ENCODE results near the gene ORAI2.
"Not testable (repeated sequence)": the region's sequence is repeated elsewhere in the genome, so short reads cannot be mapped to it uniquely, and the experiment has no call there.

Gene ORAI2

DNA sequence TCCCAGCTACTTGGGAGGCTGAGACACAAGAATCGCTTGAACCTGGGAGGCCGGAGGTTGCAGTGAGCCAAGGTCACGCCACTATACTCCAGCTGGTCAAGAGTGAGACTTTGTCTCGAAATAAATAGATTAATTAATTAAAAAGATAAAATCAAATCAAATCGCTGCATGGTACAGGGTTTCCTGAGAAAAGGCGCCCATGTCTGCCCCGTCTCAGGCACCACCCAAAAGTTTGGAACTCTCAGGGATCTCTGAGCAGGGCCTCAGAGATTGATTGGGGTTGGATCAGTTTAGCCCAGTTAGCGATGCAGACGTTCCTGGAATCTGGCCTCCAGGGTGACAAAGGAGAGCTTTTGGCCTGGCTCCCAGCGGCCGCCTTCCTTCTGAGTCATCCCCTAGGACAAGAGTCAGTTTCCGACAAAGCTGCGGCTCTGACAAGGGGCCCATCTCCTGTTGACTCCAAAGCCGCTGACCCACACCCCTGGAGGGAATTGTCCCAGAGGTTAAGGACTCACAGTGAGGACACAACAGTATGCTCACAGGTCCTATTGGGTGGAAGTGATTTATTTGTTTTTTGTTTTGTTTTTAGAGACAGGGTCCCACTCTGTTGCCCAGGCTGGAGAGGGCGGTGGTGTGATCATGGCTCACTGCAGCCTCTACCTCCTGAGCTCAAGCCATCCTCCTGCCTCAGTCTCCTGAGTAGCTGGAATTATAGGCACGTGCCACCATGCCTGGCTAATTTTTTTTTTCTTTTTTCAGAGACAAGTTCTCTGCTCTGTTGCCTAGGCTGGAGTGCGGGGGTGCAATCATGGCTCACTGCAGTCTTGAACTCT is 6.8 kb downstream of the ORAI2 start:
- no peak overlapping the region for H3K4me3 ChIP-seq (ENCODE audit: low read length)

DNA sequence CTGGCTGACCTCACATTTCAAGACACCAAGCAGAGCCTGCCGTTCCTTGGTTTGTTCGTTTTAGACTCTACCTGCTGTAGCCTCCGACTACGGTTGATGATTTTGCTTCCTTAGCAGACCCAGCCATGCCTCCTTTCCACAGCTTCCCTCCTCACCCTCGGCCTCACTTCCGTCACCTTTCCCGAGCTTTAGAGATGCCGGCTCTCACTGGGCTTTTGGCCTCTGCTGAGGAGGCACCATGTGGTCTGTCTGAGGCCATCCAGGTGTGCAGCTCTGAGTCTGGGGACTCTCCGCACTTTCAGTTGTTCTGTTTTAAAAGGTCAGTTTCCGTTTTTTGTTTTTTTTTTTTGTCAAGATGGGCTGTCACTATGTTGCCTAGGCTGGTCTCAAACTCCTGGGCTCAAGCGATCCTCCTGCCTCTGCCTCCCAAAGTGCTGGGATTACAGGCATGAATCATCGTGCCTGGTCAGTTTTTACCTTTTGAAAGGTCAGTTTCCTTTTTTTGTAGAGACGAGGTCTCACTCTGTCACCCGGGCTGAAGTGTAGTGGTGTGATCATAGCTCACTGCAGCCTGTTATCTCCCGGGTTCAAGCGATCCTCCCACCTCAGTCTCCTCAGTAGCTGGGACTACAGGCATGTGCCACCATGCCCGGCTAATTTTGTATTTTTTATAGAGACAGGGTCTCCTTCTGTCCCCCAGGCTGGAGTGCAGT is 11.7 kb downstream of the ORAI2 start:
- H3K4me3 ChIP-seq (ENCODE audit: low read length) = no peak overlapping the region
- no peak for DNase-seq (ENCODE audit: low read depth, low spot score)

More for the DNA sequence above, 6.8 kb downstream of the ORAI2 start:
- no peak for DNase-seq (ENCODE audit: low read depth, low spot score)

DNA sequence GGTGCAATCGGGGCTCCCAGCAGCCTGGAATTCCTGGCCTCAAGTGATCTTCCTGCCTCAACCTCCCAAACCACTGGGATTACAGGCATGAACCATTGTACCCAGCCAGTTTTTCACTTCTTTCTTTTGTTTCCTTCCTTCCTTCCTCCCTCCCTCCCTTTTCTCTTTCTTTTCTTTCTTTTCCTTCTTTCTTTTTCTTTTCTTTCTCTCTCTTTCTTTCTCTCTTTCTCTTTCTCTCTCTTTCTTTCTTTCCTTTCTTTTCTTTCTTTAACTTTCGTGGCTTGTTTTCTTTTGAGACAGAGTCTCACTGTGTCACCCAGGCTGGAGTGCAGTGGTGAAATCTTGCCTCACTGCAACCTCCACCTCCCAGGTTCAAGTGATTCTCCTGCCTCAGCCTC is 12.3 kb downstream of the ORAI2 start:
- no peak overlapping the region for H3K4me3 ChIP-seq (ENCODE audit: low read length)
- DNase-seq (ENCODE audit: low read depth, low spot score) = no peak

DNA sequence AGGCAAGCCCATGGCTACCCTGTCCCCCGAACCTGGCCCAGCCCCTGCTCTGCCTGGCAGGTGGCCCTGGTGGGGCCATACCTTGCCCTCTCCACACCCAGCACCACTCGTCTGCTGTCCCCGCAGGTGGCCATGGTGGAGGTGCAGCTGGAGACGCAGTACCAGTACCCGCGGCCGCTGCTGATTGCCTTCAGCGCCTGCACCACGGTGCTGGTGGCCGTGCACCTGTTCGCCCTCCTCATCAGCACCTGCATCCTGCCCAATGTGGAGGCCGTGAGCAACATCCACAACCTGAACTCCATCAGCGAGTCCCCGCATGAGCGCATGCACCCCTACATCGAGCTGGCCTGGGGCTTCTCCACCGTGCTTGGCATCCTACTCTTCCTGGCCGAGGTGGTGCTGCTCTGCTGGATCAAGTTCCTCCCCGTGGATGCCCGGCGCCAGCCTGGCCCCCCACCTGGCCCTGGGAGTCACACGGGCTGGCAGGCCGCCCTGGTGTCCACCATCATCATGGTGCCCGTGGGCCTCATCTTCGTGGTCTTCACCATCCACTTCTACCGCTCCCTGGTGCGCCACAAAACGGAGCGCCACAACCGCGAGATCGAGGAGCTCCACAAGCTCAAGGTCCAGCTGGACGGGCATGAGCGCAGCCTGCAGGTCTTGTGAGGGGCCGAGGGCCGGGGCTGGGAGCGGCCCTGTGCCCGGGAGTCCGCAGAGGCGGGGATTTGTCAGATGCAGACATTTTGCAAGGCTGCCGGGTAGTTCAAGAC is 13.2 kb downstream of the ORAI2 start:
- no peak for DNase-seq (ENCODE audit: low read depth, low spot score)

DNA sequence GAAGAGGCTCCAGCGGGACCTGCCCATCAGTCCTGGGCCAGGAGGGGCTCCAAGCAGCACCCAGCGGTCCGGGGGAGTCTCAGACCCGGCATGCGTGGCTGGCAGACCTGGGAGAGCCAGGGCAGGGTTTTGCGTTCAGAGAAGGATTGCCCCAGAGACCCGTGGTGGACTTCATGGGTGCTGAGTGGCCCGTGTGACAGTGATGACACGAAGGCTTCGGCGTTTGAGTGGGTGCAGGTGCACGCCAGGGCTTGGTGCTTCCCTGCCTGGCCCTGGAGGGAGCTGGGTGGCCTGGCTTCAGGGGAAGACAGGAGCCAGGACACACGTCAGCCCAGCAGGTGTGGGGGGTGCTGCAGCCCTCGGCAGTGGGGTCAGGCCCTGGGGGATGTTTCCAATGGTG is 13.9 kb downstream of the ORAI2 start:
- no peak for DNase-seq (ENCODE audit: low read depth, low spot score)
- no peak overlapping the region for H3K4me3 ChIP-seq (ENCODE audit: low read length)

More for the DNA sequence above, 13.2 kb downstream of the ORAI2 start:
- H3K4me3 ChIP-seq (ENCODE audit: low read length) = no peak overlapping the region

DNA sequence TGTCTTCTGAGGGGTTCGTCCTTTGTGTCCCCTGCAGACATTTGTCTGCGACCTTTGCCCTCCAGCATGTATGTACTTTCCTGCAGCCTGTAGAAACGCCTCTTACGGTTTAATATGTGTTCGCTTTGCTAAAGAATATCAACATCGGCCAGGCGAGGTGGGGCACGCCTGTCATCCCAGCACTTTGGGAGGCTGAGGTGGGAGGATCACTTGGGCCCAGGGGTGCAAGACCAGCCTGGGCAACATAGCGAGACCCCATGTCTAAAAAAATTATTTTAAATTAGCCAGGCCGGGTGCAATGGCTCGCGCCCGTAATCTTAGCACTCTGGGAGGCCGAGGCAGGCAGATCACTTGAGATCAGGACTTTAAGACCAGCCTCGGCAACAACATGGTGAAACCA is 15.8 kb downstream of the ORAI2 start:
- no peak overlapping the region for H3K4me3 ChIP-seq (ENCODE audit: low read length)
- no peak for DNase-seq (ENCODE audit: low read depth, low spot score)

DNA sequence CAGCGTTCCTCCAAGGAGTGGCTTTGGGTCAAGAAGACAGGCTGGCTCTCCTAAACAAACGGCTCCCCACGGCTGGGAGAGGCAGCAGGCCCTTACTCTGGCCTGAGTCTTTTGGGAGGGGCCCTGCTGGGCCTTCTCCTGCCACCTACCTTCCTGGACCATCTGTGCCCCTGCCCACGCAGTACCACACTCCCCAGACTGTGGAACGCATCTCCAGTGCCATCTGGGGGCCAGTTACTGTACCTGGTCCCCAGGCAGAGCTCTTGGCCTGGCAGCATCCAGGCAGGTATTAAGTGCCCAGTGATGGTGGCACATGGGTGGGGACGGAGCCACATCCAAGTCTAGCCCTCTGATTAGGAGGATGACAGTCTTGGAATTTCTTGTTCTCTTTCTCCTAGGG is 16.9 kb downstream of the ORAI2 start:
- no peak overlapping the region for H3K4me3 ChIP-seq (ENCODE audit: low read length)
- DNase-seq (ENCODE audit: low read depth, low spot score) = no peak

DNA sequence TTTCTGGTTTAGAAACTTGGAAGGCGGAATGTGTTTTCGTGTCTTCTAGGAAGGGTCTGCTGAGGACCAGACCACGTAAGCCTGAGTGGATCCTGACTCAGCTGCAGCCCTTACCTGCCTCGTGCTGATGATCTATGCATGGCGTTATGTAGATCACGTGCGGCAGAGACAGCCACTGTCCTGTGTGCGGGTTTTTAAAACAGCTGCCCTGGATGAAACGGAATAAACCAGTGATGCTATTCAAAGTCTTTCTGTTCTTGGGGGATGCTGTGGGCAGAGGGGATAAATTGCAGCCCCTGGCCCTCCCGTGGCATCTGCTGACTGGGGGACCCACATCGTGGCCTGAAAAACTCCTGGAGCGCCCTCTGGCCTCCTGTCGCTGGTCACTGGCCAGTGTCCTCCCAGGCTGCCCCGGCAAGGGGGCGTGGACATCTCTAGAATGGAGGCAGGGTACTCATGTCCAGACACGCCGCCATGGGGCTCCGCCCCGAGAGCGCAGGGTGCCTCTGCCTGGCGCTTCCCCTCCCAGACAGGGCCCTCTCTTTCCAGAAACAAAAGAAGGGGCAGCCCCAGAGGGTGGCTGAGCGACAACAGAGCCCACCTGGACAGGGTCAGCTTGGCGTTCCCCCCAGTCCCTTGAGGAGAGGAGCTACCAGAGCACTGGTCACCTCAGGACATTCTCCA is 18.1 kb downstream of the ORAI2 start:
- H3K4me3 ChIP-seq (ENCODE audit: low read length) = no peak overlapping the region
- DNase-seq (ENCODE audit: low read depth, low spot score) = no peak

DNA sequence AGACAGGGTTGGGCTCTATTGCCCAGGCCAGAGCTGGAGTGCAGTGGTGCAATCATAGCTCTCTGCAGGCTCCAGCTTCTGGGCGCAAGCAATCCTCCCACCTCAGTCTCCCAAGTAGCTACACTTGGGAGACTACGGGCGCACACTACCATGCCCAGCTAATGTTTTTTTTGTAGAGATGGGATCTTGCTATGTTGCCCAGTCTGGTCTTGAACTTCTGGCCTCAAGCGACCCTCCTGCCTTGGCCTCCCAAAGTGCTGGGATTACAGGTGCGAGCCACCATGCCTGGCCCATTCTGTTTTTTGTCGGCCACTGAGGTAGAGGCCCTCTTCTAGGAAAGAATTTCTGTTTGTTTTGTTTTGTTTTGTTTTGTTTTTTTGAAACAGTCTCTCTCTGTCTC is 19.1 kb downstream of the ORAI2 start:
- no peak for DNase-seq (ENCODE audit: low read depth, low spot score)
- no peak overlapping the region for H3K4me3 ChIP-seq (ENCODE audit: low read length)

DNA sequence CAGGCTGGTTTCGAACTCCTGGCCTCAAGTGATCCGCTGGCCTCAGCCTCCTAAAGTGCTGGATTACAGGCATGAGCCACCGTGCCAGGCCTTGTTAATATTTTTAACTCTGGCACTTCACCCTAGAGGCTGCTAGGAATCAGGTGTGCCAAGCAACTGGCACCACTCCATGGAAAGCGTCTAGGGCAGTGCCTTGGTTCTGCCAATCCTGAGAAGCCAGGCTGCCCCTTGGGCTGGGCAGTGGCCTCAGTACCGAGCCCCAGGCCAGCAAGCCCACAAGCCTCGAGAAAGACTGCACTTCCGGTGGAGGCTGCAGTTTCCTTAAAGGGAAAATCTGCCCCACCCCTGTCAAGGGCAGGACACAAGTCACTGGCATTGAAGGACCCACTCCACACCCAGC is 19.9 kb downstream of the ORAI2 start:
- no peak overlapping the region for H3K4me3 ChIP-seq (ENCODE audit: low read length)
- no peak for DNase-seq (ENCODE audit: low read depth, low spot score)

DNA sequence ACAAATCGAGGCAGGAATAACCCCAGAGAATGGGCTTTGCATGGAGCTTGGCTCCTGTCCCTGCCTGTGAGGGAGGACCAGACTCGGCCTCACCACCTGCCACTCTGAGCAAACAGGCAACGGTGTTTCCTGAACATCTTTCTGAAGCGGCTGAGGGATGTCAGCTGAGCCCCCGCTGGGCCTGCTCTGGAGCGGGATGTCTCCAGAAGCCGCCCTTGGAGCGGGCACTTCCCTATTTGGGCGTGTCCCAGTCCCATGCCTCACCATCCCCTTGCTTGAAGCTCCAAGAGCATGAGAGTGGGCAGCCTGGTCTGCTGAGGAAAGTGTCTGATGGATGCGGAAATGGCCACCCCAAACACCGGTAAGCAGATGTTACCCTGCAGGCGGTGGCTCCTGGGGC is 21.1 kb downstream of the ORAI2 start:
- H3K4me3 ChIP-seq (ENCODE audit: low read length) = no peak overlapping the region
- DNase-seq (ENCODE audit: low read depth, low spot score) = no peak

DNA sequence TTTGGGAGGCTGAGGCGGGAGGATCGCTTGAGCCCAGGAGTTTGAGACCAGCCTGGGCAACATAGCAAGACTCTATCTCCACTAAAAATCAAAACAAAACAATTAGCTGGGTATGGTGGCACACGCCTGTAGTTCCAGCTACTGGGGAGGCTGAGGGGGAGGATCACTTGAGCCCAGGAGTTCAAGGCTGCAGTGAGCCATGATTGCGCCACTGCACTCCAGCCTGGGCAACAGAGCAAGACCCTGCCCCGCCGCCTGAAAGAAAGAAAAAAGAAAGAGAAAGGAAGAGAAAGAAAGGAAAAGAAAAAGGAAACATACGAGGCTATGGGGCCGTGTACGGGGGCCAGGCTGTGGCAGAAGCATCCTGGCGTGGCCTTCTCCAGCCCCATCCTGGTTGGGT is 21.6 kb downstream of the ORAI2 start:
- not testable (repeated sequence) for H3K4me3 ChIP-seq (ENCODE audit: low read length); DNase-seq (ENCODE audit: low read depth, low spot score)

DNA sequence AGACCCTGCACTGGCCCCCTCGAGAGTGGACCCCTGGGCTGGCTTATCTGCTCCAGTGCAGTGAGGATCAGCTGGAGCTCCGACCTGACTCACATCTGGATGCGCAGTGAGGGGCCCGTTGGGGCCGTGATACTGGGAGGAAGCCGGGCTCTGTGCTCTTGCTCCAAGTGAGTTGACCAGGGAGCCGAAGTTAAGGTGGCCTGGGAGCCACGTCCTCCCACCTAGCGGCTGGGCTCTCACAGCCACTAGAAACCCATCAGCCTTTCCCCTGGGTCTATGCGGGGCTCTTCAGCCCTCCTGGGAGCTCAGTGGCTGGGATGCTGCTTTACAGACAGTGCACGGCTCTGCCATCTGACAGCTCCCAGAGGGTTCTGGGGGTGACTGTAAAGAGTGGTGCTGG is 22.2 kb downstream of the ORAI2 start:
- no peak overlapping the region for H3K4me3 ChIP-seq (ENCODE audit: low read length)
- DNase-seq (ENCODE audit: low read depth, low spot score) = no peak

DNA sequence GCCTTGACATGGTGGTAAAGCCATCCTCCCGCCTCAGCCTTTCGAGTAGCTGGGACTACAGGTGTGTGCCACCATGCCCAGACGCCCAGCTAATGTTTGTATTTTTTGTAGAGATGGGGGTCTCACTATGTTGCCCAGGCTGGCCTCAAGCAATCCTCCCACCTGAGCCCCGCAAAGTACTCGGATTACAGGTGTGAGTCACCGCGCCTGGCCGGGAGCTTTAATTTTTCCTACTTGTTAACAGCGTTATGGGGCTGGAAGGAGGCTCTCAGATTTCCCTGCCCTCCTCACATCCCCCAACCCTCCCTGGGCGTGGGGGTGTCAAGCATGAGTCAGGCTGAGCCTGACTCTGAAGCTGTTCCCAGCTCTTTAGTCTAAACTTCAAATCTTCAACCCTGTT is 23.0 kb downstream of the ORAI2 start:
- no peak for DNase-seq (ENCODE audit: low read depth, low spot score)
- H3K4me3 ChIP-seq (ENCODE audit: low read length) = no peak overlapping the region

DNA sequence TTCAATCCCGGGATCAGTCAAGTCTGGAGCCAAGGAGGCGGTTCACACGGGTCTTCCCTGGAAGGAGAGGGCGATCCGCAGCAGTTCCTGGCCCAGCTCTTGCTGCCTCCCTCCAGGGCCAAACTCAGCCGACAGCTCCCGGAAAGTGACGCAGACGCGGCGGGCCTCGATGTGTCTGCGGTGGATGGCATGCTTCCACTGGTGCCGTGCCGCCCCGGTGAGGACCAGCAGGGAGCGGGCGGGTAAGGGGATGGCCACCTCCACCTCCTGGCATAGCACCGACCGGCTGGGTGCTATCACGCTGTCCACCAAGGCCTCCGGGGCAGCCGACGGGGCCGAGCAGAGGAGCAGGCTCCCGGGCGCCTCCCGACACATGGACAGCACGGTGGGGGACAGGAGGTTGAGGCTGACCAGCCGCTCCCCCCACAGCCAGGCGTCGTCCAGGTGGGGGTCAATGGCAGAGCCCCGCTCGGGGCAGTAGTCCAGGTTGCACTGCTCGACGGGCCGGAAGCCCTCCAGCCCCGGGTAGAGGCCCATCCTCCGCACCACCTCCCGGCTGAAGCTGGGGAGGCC is 24.1 kb downstream of the ORAI2 start:
- H3K4me3 ChIP-seq (ENCODE audit: low read length) = no peak overlapping the region
- no peak for DNase-seq (ENCODE audit: low read depth, low spot score)

DNA sequence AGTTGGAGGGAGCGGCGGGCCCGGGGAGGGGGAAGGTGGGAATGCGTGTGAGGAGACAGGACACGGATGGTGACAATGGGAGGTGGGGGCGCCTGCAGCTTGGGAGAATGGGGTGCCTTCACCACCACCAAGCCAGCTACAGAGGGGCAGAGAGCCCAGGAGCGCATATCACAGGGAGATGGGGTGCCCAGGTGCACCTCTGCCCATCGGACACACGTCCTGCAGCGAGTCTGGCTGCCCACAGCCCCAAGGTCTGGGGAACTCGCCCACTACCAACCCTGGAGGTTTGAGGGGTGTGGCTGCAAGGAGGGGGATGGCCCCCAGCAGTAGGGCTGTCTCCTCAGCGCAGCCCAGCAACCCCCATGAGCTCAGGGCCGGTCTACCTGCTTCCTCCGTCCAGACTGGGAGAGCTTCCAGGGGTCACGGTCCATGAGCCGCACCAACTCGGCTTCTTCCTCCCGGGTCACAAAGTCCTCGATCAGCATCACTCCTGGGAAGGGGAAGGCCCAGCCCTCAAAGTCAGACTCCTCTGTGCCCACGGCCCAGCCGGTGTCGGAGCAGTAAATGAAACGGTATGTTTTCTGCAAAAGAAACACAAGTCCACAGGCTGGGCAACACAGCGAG is 26.0 kb downstream of the ORAI2 start:
- no peak overlapping the region for H3K4me3 ChIP-seq (ENCODE audit: low read length)
- no peak for DNase-seq (ENCODE audit: low read depth, low spot score)

DNA sequence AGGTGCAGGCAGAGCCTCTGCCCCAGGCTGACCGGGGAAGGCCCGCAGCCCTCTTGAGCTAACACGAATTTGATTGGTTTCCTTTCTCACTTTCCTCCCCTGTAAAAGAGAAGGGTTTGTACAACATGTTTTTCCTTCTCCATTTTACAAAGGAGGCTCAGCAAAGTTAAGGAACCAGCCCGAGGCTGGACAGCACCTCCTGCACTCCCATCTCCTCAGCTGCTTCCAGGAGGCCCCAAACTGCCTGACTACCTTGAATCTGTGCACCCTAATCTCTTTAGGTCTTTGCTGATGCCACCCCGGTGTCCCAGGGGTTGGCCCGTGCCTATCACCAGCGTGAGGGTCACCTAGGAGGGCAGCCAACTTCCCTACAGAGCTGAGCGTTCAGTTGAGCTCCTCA is 27.1 kb downstream of the ORAI2 start:
- DNase-seq (ENCODE audit: low read depth, low spot score) = no peak
- no peak overlapping the region for H3K4me3 ChIP-seq (ENCODE audit: low read length)

DNA sequence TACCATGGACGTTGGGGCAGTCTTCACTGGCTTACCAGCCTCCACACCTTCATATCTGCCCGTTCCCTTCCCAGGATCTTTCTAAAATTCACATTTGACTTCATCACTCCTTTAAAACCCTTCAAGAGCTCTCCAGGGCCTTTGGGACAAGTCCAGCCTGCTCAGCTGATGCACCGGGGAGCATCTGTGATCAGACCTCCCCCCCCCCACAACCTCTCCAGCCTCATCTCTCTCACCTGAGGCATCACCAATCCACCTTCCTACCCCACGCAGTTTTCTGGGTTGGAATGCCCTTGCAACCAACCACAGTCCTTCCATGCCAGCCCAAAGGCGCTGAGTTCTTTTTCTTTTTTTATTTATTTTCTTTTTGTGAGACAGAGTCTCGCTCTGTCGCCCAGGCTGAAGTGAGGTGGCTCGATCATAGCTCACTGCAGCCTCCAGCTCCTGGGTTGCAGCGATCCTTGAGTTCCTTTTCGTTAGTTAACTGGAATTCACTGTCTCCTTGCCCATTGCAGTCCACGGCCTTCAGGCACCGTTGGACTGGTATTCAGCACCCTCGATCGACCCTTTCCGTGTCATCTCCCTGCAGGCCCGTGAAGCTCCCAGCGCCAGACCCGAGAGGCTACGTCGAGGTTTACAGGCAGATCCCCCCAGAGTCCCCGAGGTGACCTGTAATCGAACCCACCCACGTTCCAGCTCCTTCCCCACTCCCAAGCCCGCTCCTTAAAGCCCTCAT is 30.6 kb downstream of the ORAI2 start:
- H3K4me3 ChIP-seq (ENCODE audit: low read length) = peak overlapping the region; percentile 100
- DNase-seq (ENCODE audit: low read depth, low spot score) = no peak
